Uterus (tissue), 4 donors: ENCODE measurements around the gene WHAMM. TPM values are rescaled to one million over a fixed set of nuclear protein-coding genes. Genes with fewer than 3 reads are reported as not detected.

ENCODE experiments used
- DNase-seq, 2 donors: peaks; one replicate each; pipeline ENCODE4 v3.0.0-alpha.2; 2019 to 2020
- H3K27ac ChIP-seq, 2 donors: fragments of 200-600 bp; sonication (generic); 1 replicate in 1 of 2; 2 replicates in 1 of 2; pipeline ENCODE4 v1.5.1; 2016 to 2018
- H3K27me3 ChIP-seq, 2 donors: fragments of 200-600 bp; sonication (generic); one replicate each; pipeline ENCODE4 v1.5.1; 2018 to 2019; ENCODE audit warnings: control low read depth in 1 of 2
- H3K36me3 ChIP-seq, 2 donors: fragments of 200-600 bp; sonication (generic); one replicate each; pipeline ENCODE4 v1.5.1; 2019; ENCODE audit warnings: control low read depth in 1 of 2
- H3K4me1 ChIP-seq, 2 donors: fragments of 200-600 bp; sonication (generic); one replicate each; pipeline ENCODE4 v1.5.1; 2018 to 2019; ENCODE audit warnings: control low read depth in 1 of 2
- H3K4me3 ChIP-seq, 2 donors: fragments of 200-600 bp; sonication (generic); 1 replicate in 1 of 2; 2 replicates in 1 of 2; pipeline ENCODE4 v1.5.1; 2018 to 2019; ENCODE audit warnings: mild to moderate bottlenecking in 1 of 2
- H3K9me3 ChIP-seq, 2 donors: fragments of 200-600 bp; sonication (generic); one replicate each; pipeline ENCODE4 v1.5.1; 2019; ENCODE audit warnings: control low read depth in 1 of 2
- POLR2A ChIP-seq, 2 donors: fragments of 450-650 bp; IDR thresholded peaks; one replicate each; pipeline ENCODE4 v1.6.1; 2016; ENCODE audit warnings: antibody characterized with exemption in 2 of 2, mild to moderate bottlenecking in 1 of 2, moderate library complexity in 1 of 2
- intact Hi-C: fragments of 100-400 bp; cut with DNase I; formaldehyde crosslinking; loops from one replicate; pipeline ENCODE4 v1.15.1; 2023; ENCODE audit warnings: low total_unique reads
- total RNA-seq, 4 donors: library from RNA; depleted of rRNA in 3 of 4; stranded (reverse); fragments of >200 nt in 3 of 4; gene quantifications; one replicate each; pipeline versions ENCODE4 v1.1.0 to v1.2.4, GENCODE V29; 2014 to 2023
- TF ChIP-seq, protein P1 (sequence below), 4 experiments: fragments of 200-600 bp in 2 of 4; fragments of 450-650 bp in 2 of 4; sonication (generic) in 2 of 4; IDR thresholded peaks; one replicate each; pipeline ENCODE4 v1.5.1; 2016 to 2019; ENCODE audit warnings: antibody characterized with exemption in 4 of 4, mild to moderate bottlenecking in 2 of 4, moderate library complexity in 1 of 4
- donor health status: DM: yes; HTN: yes; CAD: no.

The WHAMM gene
- total RNA-seq, 4 donors from 2014 or later = 3.5 to 10.8 (median 5.2) TPM

DNA sequence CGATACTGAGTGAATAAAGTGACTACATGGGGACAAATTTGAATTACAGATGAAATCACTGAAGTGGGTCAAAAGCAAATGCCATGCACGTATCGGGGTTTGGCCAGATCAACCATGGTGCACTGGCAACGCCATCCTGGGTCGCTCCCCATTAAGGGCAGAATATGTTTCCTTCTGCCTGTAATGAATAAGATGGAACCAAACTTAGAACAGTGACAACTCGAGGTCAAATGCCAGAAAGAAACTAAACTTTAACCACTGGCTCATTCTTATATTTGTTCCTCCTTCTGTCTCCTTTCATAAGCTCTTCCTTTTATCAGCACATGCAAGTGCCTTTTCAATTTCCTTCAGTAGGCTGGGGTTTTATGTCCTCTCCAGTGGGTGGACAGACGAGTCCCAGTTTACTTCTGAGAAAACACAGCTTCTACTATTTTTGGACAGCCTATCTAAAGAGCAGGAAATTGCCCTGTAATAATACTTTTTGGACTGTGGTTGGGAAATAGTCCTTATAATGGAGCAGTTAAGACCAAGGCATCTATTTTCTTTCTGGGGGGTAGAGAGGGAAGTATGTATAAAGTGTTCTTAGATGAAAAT, 61.4 kb downstream of the WHAMM start:
- H3K4me1 ChIP-seq = no peaks in the 10 kb centered on the region
- no peaks in the 10 kb centered on the region for H3K36me3 ChIP-seq
- H3K4me3 ChIP-seq = no peak overlapping the region
- no peak for TF ChIP-seq POLR2A (IDR thresholded peaks at IDR 0.05)
- TF ChIP-seq, protein P1, sequence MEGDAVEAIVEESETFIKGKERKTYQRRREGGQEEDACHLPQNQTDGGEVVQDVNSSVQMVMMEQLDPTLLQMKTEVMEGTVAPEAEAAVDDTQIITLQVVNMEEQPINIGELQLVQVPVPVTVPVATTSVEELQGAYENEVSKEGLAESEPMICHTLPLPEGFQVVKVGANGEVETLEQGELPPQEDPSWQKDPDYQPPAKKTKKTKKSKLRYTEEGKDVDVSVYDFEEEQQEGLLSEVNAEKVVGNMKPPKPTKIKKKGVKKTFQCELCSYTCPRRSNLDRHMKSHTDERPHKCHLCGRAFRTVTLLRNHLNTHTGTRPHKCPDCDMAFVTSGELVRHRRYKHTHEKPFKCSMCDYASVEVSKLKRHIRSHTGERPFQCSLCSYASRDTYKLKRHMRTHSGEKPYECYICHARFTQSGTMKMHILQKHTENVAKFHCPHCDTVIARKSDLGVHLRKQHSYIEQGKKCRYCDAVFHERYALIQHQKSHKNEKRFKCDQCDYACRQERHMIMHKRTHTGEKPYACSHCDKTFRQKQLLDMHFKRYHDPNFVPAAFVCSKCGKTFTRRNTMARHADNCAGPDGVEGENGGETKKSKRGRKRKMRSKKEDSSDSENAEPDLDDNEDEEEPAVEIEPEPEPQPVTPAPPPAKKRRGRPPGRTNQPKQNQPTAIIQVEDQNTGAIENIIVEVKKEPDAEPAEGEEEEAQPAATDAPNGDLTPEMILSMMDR (IDR thresholded peaks at IDR 0.05) = no peak
- H3K9me3 ChIP-seq = no peaks in the 10 kb centered on the region
- no peaks in the 10 kb centered on the region for H3K27me3 ChIP-seq
- H3K27ac ChIP-seq = no peak overlapping the region
- intact Hi-C loops = no loop called here
- DNase-seq = no peak

DNA sequence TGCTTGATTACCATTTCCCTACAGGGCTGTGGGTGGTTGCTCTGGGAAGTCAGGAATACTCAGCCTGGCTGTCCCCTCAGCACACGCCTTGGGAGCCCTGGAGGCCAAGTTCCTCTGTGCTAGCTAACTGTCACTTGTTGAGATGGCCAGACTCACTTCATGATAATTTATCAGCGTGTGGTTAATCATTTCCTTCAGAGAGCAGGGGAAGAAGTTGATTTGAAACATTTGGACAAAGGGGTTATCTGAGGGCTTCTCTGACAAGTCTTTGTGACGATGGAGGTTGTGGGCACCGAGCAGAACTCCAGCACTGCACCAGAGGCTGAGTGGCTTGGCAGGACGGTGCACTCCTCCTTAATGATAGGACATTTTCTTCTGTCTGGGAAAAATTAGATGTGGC, 61.9 kb downstream of the WHAMM start:
- Histone ChIP-seq H3K9me3 (no peaks in the 10 kb centered on the region), H3K4me3 (no peak overlapping the region), H3K36me3 (no peaks in the 10 kb centered on the region), H3K4me1 (no peaks in the 10 kb centered on the region), H3K27me3 (no peaks in the 10 kb centered on the region), H3K27ac (no peak overlapping the region)
- no peak for DNase-seq
- TF ChIP-seq, protein P1 (IDR thresholded peaks at IDR 0.05) = no peak
- no peak for TF ChIP-seq POLR2A (IDR thresholded peaks at IDR 0.05)
- intact Hi-C loops = no loop called here

GRCh38 chr15:82871832-82872484, 62.5 kb downstream of the WHAMM start:
- DNase-seq = no peak
- intact Hi-C loops = no loop called here
- Histone ChIP-seq H3K4me1 (no peaks in the 10 kb centered on the region), H3K27me3 (no peaks in the 10 kb centered on the region), H3K36me3 (no peaks in the 10 kb centered on the region), H3K4me3 (no peak overlapping the region), H3K27ac (no peak overlapping the region), H3K9me3 (no peaks in the 10 kb centered on the region)
- TF ChIP-seq, protein P1 (IDR thresholded peaks at IDR 0.05) = no peak
- TF ChIP-seq POLR2A (IDR thresholded peaks at IDR 0.05) = no peak

- Histone ChIP-seq H3K4me3 (no peak overlapping the region), H3K27ac (no peak overlapping the region), H3K36me3 (no peaks in the 10 kb centered on the region), H3K9me3 (no peaks in the 10 kb centered on the region), H3K27me3 (no peaks in the 10 kb centered on the region), H3K4me1 (no peaks in the 10 kb centered on the region)
- no peak for DNase-seq
- intact Hi-C loops = no loop called here
- TF ChIP-seq, protein P1 (IDR thresholded peaks at IDR 0.05) = no peak
- TF ChIP-seq POLR2A (IDR thresholded peaks at IDR 0.05) = no peak
Measured at GRCh38 chr15:82873000-82873680, 63.7 kb downstream of the WHAMM start.

GRCh38 chr15:82874267-82874666, 64.8 kb downstream of the WHAMM start:
- Histone ChIP-seq H3K9me3 (no peaks in the 10 kb centered on the region), H3K4me3 (no peak overlapping the region), H3K27ac (no peak overlapping the region), H3K36me3 (no peaks in the 10 kb centered on the region), H3K27me3 (no peaks in the 10 kb centered on the region), H3K4me1 (no peaks in the 10 kb centered on the region)
- no peak for DNase-seq
- TF ChIP-seq, protein P1 (IDR thresholded peaks at IDR 0.05) = no peak
- TF ChIP-seq POLR2A (IDR thresholded peaks at IDR 0.05) = no peak
- intact Hi-C loops = no loop called here
